Inferior parietal cortex (tissue), 1 donor: ENCODE data around the gene CD4.

Experiments used
- DNase-seq: peaks from one replicate; pipeline ENCODE4 v3.0.0-alpha.2; 2016; ENCODE audit errors: extremely low spot score

Gene CD4

DNA sequence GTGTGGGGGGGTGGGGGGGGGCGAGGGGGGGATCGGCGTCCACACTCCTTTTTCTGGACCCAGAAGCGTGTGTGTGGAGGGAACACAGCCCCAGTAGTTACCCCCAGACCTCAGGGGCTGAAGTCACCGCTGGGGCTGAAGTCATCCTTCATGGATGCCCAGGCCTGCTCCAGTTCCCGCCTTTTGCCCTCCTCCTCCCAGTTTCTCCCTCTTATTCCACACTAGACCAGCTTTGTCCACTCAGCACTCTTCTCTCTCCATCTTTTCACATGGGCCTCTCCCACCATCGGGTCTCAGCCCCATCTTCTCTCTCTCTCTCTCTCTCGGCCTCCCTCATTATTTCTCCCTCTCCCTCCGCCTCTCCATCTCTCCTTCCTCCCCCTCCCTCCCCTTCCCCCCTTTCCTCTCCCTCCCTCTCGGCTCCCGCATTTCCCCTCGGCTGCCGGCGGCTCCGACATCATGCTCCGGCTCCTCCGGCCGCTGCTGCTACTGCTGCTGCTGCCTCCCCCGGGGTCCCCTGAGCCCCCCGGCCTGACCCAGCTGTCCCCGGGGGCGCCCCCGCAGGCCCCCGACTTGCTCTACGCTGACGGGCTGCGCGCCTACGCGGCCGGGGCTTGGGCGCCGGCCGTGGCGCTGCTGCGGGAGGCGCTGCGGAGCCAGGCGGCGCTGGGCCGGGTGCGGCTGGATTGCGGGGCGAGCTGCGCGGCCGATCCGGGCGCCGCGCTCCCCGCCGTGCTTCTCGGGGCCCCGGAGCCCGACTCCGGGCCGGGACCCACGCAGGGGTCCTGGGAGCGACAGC is 38.9 kb downstream of the CD4 start, which contains the start of gene P3H3:
Gene P3H3, plus strand, starts transcription at position 426 of the 799 bp plus-strand sequence. Its CDS starts 34 bp downstream, at position 460.
- no peak for DNase-seq

DNA sequence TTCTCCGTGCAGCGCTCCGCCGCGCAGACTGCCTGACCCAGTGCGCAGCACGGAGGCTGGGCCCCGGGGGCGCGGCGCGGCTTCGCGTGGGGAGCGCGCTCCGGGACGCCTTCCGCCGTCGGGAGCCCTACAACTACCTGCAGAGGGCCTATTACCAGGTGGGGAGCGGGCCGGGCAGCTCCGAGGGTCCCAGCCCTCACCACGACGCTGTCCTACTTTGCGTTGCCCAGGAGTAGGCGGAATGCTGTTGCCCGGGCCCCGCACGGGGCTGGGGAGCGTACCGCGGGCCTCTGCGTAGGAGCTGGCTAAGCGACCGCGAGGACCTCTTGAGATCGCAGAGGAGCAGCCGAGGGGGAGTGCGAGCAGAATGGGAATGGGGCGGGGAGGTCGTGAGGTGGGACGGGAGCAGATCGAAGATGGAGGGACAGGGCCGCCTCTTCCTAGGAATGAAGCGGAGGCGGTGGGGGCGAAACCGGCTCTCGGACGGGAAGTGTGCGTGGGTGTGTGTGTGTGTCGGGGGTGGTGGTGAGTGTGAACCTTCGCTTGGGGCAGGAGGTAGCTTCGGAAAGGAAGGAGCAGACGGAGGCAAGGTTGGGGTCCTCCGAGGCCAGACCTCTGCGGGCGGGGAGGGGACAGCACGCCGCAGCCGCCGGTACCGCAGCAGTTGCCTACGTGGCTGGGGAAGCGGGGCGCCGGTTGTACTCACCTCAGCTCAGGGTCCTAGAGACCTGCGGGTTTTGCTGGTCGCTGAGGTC is 39.6 kb downstream of the CD4 start:
- no peak for DNase-seq

DNA sequence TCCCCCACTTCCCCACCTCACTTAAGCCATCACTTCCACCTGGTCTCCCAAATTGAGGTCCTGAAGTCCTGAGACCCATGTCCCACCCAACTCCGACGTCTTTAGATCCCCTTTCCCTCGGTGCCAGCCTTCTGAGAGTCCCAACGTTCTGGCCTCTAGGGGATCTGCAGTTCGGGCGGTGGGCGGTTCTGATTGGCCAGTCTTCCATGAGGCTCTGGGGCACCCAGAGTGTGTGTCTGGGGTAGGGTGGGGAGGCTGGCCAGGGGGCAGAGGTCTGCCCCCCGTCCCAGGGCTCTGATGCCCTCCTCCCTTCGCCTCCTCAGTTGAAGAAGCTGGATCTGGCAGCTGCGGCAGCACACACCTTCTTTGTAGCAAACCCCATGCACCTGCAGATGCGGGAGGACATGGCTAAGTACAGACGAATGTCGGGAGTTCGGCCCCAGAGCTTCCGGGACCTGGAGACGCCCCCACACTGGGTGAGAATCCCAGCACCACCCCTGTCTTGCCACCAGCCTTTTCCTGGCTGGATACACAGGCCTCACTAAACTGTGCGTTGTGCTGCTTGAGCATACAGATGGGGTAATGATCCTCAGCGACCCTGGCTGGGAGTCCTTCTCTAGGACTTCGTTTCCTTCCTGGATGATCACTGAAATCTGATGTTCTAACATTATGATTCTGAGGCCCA is 40.4 kb downstream of the CD4 start:
- DNase-seq = no peak

DNA sequence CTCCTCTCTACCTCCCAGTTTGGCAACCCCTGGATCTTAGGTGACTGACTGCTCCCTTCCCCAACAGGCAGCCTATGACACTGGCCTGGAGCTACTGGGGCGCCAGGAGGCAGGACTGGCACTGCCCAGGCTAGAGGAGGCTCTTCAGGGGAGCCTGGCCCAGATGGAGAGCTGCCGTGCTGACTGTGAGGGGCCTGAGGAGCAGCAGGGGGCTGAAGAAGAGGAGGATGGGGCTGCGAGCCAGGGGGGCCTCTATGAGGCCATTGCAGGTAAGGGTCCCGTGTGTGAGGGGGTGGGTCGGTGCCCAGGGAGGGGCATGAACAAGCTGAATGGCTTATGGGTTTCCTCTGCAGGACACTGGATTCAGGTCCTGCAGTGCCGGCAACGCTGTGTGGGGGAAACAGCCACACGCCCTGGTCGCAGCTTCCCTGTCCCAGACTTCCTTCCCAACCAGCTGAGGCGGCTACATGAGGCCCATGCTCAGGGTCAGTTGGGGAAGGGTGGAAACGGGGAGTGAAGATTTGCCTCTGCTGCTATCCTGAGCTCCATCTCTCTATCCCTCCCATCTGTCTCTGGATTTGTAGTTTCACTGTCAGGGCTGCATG is 41.1 kb downstream of the CD4 start:
- no peak for DNase-seq

DNA sequence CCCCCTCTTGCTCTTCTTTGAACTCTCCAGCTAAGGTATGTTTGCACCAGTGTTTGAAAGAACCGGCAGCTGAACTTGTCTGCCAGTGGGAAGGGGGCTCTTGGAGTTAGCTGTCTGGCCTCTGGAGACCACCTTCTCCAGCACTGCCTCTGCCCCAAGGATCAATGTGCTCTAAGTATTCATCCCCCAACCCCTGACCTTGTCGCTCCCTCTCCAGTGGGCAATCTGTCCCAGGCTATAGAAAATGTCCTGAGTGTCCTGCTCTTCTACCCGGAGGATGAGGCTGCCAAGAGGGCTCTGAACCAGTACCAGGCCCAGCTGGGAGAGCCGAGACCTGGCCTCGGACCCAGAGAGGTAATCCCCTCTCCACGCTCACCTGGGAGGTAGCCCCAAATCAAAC is 41.7 kb downstream of the CD4 start:
- no peak for DNase-seq

DNA sequence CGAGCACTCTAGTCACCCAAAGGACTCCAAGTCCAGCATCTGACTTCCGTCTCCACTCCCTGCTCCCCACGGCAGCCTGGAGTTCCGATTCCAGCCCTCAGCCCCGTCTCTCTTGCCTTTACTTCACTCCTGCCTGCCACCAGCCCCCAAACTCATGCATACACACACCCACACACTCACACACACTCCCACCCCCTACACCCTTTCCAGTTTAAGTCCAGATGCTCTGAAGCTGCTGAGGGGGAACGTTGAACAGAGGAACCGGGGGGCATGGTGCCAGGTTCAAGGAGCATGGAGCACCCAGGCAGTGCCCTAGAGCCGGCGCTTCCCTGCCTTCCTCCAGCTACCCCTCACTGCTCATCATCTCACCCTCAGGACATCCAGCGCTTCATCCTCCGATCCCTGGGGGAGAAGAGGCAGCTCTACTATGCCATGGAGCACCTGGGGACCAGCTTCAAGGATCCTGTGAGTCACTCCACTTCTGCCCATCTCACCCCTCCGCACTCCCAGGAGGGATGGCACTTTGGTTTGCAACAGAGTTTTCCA is 42.2 kb downstream of the CD4 start:
- DNase-seq = no peak

DNA sequence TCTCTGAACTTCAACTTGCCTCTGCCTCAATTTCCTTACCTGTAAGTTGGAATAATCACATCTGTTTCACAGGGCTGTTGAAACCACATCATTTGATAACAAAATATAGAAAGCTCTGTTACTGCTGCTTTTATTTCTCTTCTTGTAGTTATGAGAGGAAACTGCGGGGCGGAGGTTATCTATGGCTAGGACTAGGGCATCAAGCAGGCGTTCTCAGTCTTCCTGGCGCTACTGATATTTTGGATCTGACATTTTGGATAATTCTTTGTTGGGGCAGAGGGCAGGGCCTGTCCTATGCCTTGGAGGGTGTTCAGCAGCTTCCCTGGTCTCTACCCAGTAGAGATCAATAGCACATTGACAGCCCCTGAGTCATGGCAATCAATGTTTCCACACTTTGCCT is 42.8 kb downstream of the CD4 start:
- DNase-seq = no peak

DNA sequence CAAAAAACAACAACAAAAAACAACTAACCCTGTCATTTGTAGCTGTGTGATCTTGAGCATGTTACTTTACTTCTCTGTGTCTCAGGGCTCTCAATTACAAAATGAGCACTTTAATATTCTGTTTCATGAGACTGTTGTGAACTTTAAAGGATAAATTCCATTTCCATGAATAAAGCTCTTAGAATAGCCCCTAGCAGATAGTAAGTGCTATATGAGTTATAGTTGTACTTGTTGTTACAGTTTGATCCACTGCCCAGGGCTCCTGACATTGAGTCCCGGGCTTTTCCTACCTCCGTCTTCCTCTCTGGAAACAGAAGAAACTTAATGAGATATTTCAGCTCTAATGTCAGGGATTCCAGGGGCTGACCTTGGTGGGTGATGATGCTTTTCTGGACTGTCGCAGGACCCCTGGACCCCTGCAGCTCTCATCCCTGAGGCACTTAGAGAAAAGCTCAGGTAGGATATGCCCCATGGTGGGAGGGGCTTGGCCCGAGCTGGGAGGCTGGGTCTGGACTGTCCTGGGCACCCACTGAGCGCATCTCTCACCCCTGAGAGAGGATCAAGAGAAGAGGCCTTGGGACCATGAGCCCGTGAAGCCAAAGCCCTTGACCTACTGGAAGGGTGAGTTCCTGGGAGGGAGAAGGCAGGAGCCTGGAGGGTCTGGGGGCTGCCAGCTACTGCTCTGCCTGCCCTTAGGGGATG is 44.0 kb downstream of the CD4 start:
- no peak for DNase-seq

DNA sequence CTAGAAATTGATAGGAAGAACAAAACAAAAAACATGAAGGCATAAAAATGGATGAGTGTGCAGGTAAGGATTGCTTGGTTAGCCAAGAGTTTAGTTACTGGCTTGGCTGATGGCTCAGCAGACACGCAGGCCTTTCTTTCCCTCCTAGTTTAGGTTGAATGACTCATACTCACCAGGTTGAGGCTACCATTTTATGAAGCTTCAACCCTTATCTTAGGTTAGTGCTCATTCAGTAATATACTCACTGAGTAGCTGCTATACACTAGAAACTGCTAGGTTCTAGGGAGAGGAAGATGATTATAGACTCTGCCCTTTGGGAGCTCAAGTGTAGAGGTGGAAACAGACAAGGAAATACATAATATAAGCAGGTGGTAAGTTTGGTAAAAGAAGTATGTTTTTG is 44.9 kb downstream of the CD4 start:
- no peak for DNase-seq

DNA sequence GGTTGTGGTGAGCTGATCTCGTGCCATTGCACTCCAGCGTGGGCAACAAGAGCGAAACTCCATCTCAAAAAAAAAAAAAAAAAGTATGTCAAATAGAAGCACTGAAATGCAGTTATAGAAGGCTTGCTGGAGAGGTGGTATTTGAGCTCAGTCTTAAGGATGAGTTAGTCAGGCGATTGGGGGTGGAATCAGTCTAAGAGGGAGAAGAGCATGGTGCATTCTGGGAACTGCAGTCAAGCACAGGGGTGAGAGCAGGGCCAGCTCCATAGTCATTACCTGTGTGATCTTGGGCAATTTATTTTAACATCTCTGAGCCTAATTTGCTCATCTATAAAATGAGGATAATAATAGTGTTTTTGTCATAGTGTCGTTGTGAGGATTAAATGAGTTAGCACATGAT is 45.5 kb downstream of the CD4 start:
- no peak for DNase-seq

DNA sequence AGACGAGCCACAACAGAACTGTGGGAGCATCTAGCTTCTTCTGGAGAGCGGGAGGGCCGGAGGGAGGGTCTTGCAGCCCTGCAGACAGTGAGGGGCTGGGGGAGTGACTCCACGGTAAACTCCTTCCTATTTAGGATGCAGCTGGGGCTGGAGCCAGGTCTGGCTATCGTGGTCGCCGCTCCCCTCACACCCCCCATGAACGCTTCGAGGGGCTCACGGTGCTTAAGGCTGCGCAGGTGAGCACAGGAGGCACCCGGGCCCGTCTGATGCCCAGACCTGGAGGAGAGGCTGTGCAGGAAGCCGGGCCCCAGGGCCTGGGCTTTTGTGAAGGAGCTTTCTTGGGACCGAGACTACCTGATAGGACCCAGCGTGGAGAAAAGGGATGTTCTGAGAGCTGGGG is 47.5 kb downstream of the CD4 start:
- DNase-seq = no peak

DNA sequence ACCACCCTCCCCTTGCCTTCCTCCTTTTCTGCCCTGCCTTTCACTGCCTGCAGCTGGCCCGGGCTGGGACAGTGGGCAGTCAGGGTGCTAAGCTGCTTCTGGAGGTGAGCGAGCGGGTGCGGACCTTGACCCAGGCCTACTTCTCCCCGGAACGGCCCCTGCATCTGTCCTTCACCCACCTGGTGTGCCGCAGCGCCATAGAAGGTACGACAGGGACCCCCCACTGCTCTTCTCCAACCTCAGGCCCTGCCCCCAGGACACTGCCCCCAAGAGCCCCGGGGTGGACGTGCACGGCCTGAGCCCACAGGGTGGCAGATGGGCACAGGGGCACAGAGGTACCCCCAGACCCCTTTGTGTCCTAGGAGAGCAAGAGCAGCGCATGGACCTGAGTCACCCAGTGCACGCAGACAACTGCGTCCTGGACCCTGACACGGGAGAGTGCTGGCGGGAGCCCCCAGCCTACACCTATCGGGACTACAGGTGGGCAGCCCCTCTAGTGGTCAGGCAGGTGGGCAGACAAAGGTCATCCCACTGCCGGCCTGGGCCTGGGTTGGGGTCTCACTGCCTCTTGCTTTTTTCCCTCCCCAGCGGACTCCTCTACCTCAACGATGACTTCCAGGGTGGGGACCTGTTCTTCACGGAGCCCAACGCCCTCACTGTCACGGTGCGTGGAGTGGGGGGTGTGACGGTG is 48.2 kb downstream of the CD4 start:
- no peak for DNase-seq

DNA sequence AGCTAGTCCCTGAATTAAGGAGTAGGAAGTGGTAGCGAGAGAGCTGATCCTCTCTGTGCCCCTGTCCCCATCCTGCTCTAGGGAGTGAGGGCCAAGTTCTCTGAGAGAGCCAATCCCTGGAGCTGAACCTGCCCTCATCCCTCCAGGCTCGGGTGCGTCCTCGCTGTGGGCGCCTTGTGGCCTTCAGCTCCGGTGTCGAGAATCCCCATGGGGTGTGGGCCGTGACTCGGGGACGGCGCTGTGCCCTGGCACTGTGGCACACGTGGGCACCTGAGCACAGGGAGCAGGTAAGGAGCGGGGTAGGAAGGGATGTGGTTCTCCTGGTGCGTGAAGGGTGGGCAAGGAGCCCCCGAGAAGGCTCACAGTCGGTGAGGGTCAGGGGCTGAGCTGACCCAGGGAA is 49.5 kb downstream of the CD4 start:
- DNase-seq = no peak

DNA sequence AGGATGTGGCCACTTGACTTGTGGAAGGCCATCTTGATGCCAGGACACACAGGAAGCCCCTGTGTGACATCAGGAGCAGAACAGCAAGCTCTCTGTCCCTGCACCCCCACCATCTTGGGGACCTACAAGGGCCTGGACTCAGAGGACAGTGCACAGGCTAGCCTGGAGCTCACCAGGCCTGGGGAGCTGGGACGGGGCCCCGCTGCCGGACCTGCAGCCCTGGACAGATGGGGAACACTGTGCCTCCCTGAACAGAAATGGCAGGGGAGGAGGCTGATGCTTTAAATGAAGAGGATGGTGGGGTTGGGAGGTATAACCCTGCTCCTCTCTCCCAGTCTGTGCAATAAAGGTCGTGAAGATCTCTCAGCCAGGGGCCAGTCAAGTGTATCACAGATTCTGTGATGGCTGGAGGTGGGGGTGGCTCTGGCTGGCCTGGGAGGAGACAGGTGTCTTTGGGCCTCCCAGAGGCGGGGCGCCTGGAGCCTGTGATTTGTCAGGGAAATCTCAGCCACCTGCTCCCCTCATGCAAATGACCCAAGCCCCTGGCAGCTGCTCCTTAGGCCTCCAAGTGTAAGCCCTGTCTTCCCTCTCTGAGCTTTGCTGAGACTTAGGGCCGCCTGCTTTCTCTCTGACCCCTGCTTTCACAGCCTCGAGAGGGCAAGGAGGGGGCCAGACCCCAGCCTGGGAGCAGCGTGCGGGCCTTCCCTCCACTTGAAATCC is 50.3 kb downstream of the CD4 start:
- DNase-seq = no peak

DNA sequence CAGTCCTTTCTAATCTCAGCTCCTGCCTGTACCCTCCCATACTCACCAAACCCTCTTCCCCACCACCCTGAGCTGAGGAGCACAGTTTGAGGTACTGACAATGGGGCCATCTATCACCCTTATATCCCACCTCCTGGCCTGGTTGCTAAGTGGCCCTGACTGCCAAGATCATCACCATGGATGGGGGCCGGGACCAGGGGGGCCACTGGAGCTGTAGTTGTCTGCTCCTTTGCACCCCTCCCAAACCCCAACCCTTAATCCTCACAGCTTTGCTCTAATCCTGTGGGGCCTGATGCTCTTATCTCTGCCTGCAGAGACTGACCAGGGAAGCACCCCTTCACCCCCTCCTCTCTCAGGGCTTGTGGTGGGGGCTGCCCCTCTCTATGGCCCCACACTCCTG is 51.0 kb downstream of the CD4 start:
- no peak for DNase-seq

DNA sequence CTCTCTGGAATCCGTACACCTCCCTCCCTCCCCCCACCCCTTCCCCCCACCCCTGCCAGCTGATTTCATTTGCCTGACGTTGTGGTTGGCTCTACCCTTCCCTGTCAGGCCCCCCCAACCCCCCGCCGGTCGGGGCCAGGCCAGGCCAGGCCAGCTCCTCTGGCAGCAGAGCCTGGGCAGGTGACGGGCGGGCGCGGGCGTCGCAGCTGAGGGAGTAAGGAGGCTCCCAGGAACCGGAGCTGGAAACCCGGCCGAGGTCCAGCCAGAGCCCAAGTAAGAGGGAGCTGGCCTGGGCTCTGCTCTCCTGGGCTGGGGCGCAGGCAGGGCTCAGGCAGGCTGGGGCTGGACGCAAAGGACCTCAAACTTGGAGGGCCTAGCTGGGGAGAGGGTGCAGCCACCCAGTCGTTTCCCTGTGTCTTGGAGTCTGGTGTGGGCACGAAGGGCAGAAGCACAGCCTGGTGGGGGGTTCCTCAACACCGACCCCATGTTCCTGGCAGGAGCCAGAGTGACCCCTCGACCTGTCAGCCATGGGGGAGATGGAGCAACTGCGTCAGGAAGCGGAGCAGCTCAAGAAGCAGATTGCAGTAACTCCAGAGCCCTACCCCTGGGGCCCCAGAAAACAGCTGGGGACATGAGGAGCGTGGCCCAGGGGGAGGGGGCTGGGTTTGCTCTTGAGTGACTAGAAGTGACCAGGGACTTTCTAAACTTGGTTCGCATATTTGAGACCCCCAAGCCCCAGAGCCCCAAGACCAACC is 51.6 kb downstream of the CD4 start, which contains the start of gene GNB3:
Gene GNB3, plus strand, starts transcription at position 165 of the 755 bp plus-strand sequence. Its CDS starts 363 bp downstream, at position 528.
- no peak for DNase-seq

DNA sequence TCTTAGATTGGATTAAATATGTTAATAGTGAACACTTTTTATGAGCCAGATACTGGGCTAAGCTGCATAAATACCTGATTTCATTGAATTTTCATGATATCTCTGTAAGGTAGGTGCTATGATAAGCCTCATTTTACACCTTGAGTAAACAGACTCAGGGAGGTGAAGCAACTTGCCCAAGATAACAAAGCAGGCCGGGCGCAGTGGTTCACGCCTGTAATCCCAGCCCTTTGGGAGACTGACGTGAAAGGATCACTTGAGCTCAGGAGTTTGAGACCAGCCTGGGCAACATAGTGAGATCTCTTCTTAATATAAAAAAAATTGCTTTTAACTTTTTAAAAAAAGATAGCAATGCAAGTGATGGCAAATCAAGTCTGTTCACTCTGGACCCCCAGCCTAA is 52.7 kb downstream of the CD4 start:
- DNase-seq = no peak

DNA sequence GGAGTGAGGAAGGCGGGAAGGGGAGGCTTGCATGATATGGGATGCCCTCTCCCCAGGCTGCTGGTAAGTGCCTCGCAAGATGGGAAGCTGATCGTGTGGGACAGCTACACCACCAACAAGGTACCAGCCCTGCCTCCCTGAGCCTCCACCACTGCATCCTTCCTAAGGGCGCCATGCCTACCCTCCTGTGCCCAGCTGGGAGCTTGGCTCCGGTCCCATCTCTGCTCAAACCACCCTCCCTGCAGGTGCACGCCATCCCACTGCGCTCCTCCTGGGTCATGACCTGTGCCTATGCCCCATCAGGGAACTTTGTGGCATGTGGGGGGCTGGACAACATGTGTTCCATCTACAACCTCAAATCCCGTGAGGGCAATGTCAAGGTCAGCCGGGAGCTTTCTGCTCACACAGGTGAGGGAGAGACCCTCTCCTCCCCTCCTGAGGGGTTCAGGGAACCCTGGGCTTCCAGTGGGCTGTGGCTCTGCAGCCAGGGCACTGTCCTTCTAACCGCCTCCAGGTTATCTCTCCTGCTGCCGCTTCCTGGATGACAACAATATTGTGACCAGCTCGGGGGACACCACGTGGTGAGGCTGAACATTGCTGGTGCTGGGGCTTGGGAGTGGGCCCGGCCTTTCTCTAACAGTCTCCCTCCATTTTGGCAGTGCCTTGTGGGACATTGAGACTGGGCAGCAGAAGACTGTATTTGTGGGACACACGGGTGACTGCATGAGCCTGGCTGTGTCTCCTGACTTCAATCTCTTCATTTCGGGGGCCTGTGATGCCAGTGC is 54.0 kb downstream of the CD4 start:
- no peak for DNase-seq
